GM12891 (cell line): Measurements from ENCODE around the gene NBPF15.
"Not testable (repeated sequence)": the region's sequence is repeated elsewhere in the genome, so short reads cannot be mapped to it uniquely, and the experiment has no call there.

Experiments
- PAX5 ChIP-seq: IDR thresholded peaks from 2 replicates; pipeline ENCODE4 v1.6.1; 2011; ENCODE audit warnings: low read length, moderate library complexity, mild to moderate bottlenecking; ENCODE audit not compliant: insufficient read depth, severe bottlenecking
- POLR2A ChIP-seq: IDR thresholded peaks from 2 replicates; pipeline ENCODE4 v1.6.1; 2011; ENCODE audit warnings: low read depth, low read length, control low read depth
- POLR2AphosphoS5 ChIP-seq: IDR thresholded peaks from 2 replicates; pipeline ENCODE4 v1.6.1; 2011; ENCODE audit warnings: low read depth, low read length, control low read depth
- SPI1 ChIP-seq: IDR thresholded peaks from 2 replicates; pipeline ENCODE4 v1.6.1; 2011; ENCODE audit warnings: low read depth, low read length, control low read depth
- TAF1 ChIP-seq: IDR thresholded peaks from 2 replicates; pipeline ENCODE4 v1.6.1; 2011; ENCODE audit warnings: low read depth, low read length, control low read depth

DNA sequence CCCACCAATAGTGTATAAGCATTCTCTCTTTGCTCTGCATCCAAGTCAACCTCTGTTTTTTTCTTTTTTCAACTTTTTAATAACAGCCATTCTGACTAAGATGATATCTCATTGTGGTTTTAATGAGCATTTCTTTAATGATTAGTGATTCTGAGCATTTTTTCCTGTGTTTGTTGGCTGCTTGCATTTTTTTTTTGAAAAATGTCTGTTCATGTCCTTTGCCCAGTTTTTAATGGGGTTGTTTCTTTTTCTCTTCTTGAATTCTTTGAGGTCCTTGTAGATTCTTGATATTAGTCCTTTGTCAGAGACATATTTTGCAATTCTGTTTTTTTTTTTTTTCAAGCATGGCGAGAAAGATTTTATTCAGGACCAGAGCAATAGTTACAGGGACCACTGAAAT is 35.0 kb upstream of the NBPF15 start:
- not testable (repeated sequence) for TF ChIP-seq POLR2AphosphoS5, POLR2A, TAF1, SPI1, PAX5
